Neural cell (in vitro differentiated cells): Measurements from ENCODE around the gene CTBP2.

Experiments used
- EP300 ChIP-seq: fragments of 450-650 bp; conservative IDR thresholded peaks from 2 replicates; pipeline ENCODE4 v1.6.1; 2014; ENCODE audit warnings: antibody characterized with exemption, mild to moderate bottlenecking, moderate library complexity; ENCODE audit not compliant: poor library complexity, severe bottlenecking
- EZH2 ChIP-seq: fragments of 200-600, 300-800 bp; shearing (Covaris generic), sonication (generic); IDR thresholded peaks from 2 replicates; pipeline ENCODE4 v1.6.1; 2014; ENCODE audit warnings: antibody characterized with exemption, low read length, borderline replicate concordance, mild to moderate bottlenecking; ENCODE audit not compliant: insufficient read depth, poor library complexity, severe bottlenecking
- RAD21 ChIP-seq: fragments of 450-650 bp; conservative IDR thresholded peaks from 2 replicates; pipeline ENCODE4 v1.6.1; 2014; ENCODE audit warnings: antibody characterized with exemption, mild to moderate bottlenecking, moderate library complexity
- TAF1 ChIP-seq: IDR thresholded peaks from 2 replicates; pipeline ENCODE4 v1.6.1; 2012; ENCODE audit warnings: low read depth
- TF ChIP-seq, protein P1 (sequence below): fragments of 450-650 bp; IDR thresholded peaks from 2 replicates; pipeline ENCODE4 v1.5.1; 2014; ENCODE audit warnings: antibody characterized with exemption, mild to moderate bottlenecking, moderate library complexity; ENCODE audit not compliant: poor library complexity, severe bottlenecking
- TF ChIP-seq, protein P2 (sequence below): IDR thresholded peaks from 2 replicates; pipeline ENCODE4 v1.6.1; 2012; ENCODE audit warnings: borderline replicate concordance

DNA sequence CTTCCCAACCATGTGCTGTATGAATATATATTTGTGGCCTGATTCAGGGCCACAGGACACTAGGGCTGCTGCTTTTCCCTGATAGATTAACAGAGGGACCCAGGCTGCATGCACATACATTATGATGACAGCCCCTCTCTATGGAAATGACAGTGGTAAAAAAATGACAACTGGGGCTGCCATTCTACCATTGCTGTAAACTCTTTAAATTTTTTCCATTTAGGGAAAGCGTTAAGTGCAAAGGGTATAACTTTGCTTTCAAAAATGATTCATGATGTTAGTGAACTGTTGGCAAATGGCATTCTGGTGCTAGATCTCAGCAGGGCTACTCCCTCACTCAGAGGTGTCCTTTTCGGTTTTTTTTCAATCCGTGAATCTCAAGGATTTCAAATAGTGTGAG is 4.2 kb downstream of the CTBP2 start:
- TF ChIP-seq RAD21 (no peak), TAF1 (no peak), EP300 (no peak), EZH2 (no peak)
- TF ChIP-seq, protein P1, sequence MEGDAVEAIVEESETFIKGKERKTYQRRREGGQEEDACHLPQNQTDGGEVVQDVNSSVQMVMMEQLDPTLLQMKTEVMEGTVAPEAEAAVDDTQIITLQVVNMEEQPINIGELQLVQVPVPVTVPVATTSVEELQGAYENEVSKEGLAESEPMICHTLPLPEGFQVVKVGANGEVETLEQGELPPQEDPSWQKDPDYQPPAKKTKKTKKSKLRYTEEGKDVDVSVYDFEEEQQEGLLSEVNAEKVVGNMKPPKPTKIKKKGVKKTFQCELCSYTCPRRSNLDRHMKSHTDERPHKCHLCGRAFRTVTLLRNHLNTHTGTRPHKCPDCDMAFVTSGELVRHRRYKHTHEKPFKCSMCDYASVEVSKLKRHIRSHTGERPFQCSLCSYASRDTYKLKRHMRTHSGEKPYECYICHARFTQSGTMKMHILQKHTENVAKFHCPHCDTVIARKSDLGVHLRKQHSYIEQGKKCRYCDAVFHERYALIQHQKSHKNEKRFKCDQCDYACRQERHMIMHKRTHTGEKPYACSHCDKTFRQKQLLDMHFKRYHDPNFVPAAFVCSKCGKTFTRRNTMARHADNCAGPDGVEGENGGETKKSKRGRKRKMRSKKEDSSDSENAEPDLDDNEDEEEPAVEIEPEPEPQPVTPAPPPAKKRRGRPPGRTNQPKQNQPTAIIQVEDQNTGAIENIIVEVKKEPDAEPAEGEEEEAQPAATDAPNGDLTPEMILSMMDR, result no peak
- TF ChIP-seq, protein P2, sequence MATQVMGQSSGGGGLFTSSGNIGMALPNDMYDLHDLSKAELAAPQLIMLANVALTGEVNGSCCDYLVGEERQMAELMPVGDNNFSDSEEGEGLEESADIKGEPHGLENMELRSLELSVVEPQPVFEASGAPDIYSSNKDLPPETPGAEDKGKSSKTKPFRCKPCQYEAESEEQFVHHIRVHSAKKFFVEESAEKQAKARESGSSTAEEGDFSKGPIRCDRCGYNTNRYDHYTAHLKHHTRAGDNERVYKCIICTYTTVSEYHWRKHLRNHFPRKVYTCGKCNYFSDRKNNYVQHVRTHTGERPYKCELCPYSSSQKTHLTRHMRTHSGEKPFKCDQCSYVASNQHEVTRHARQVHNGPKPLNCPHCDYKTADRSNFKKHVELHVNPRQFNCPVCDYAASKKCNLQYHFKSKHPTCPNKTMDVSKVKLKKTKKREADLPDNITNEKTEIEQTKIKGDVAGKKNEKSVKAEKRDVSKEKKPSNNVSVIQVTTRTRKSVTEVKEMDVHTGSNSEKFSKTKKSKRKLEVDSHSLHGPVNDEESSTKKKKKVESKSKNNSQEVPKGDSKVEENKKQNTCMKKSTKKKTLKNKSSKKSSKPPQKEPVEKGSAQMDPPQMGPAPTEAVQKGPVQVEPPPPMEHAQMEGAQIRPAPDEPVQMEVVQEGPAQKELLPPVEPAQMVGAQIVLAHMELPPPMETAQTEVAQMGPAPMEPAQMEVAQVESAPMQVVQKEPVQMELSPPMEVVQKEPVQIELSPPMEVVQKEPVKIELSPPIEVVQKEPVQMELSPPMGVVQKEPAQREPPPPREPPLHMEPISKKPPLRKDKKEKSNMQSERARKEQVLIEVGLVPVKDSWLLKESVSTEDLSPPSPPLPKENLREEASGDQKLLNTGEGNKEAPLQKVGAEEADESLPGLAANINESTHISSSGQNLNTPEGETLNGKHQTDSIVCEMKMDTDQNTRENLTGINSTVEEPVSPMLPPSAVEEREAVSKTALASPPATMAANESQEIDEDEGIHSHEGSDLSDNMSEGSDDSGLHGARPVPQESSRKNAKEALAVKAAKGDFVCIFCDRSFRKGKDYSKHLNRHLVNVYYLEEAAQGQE, result no peak
